Activated CD4-positive, alpha-beta T cell treated with anti-CD3 and anti-CD28 coated beads, Interleukin-2, amount 50 U/mL, for 24 hours (primary cell): ENCODE measurements around the gene SPRR2G.
"Not testable (repeated sequence)": the region's sequence is repeated elsewhere in the genome, so short reads cannot be mapped to it uniquely, and the experiment has no call there.

Experiments used
- DNase-seq, 2 donors: peaks; one replicate each; pipeline ENCODE4 v3.0.0-alpha.2; 2020; ENCODE audit warnings: low read depth in 1 of 2, low spot score in 1 of 2

Gene SPRR2G

GRCh38 chr1:153150846-153151245, at the start of gene SPRR2G:
Gene SPRR2G (minus strand): TSS chr1:153150890. CDS start chr1:153150110, 780 bp downstream.
- no peak for DNase-seq

DNA sequence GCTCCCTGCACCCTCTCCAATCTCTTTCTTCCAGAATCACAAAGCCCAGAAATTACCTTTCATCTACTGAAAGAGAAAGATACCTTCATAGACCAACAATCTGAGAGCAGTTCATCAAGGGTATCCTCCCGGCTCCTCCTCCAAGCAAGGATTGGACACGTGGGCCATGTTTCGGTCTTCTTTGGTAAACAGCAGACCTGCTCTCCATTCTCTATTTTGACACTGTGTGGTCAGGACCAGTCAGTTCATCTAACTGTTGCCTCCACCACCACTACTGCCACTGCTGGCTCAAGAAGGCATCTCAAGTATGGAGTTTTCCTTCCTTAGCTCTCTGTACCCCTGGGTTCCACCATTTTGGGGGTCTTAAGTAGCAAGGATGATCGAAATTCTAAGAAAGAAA, 44.5 kb upstream of the SPRR2G start:
- no peak for DNase-seq

DNA sequence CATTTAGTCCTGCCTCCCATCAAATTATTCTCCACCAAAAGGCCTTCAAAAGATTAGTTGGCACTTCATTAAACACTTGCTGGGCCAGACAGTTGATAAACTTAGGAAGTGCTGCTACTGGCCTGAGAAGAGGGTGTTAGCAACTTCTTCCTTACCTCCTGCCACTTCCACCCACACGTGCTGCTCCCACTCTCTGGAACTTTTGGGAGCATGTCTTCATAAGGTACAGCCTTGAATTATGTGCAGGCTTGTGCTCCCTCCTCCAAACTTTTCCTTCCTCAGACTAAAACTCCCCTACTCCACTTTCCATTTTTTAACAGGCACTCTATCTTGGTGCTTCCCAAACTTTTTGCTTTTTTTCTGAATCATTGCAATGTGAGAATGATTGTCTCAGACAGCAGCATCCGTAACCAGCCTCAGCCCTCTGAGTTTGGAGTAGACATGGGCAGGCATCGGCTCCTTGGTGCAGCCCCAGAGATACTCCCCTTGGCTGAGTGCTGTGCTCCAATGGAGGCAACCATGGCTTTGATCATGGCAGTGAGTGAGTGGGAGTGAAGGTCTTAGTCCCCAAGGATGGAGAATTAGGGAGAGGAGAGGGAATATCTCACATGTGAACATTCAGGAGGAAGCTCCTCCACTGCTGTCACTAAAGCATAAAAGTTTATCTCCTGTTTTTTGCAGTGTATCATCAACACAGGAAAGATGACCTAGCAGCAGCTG, 43.8 kb upstream of the SPRR2G start:
- no peak for DNase-seq

GRCh38 chr1:153192697-153193096, 42.0 kb upstream of the SPRR2G start:
- DNase-seq = no peak

DNA sequence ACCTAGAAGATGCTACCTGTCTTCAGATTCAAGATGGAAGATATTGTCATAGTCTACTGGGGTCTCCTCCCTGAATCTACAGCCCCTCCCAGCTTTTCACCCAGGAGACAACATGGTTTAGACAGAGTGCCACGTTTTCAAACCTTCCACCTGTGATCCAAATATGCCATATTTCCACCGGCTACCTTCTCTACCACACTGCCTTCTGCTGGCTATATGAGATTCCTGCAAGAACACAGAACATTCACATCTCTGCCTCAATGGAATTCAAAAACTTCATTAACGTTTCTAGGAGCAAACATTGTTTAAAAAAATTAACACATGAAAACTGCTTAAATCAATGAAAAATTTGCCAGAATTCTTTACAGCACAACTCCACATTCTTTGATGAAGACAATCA, 39.7 kb upstream of the SPRR2G start:
- no peak for DNase-seq

DNA sequence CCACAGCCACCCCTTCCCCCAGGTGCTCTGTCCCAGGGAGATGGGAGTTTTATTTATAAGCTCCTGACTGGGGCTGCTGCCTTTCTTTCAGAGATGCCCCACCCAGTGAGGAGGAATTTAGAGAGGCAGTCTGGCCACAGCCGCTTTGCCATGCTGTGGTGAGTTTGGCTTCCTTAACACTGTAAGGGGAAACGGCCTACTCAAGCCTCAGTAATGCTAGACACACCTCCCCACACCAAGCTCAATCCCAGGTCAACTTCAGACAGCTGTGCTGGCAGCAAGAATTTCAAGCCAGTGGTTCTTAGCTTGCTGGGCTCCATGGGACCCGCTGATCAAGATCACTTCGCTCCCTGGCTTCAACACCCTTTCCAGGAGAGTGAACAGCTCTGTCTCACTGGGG, 37.6 kb upstream of the SPRR2G start:
- DNase-seq = not testable (repeated sequence)

DNA sequence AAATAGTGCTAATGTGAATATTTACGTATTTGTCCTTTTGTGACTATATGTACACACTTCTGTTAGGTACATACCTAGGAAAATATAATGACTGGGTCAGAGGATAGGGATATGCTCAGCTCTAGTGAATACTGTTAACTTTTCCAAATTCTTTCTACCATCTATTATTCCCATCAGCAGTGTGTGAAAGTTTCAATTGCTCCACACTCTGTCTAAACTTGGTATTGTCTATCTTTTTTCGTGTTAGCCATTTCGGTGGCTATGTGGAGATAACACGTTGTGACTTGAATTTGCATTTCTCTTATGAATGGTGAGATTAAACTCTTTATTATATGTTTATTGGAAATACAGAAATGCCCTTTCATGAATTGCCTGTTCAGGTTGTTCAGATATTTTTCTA, 29.9 kb upstream of the SPRR2G start:
- DNase-seq = no peak

DNA sequence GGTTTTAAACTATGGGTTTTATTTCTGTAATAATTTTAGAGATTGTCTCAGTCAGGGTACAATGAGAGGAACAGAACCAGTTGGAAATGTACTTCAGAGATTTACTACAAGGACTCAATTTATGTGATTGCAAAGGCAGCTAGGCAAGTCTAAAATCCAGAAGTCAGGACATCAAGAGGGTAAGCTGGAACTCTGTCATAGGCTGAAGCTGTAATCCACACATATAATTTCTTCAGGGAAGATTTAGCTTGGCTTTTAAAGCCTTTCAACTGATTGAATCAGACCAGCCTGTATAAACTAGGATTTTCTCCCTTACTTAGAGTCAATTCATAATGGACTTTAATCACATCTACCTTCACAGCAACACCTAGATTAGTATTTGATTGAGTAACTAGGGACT, 28.2 kb upstream of the SPRR2G start:
- no peak for DNase-seq

GRCh38 chr1:153174624-153175023, 23.9 kb upstream of the SPRR2G start:
- no peak for DNase-seq

DNA sequence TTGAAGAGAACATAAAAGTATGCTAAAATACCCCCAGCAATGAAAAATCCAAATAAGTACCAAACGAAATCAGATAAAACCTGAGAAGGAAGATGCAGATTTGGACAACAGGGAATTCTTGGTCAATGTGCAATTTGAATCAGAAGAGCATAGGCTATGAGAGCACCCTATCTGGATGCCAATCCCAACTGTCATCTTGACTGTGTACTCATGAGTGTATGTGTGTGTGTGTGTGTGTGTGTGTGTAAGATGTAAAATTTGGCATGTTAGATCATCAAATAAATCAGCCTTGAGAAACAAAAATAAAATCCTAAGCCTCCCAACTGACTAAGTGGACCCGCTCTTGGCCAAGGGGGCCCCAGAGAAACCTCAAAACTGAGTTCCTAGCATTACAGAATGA, 18.0 kb upstream of the SPRR2G start:
- no peak for DNase-seq

- no peak for DNase-seq
Measured at GRCh38 chr1:153155541-153155940, 4.9 kb upstream of the SPRR2G start.

- no peak for DNase-seq
Measured at GRCh38 chr1:153152481-153152880, 1.8 kb upstream of the SPRR2G start.

- DNase-seq = no peak
Measured at GRCh38 chr1:153141377-153141776, 9.3 kb downstream of the SPRR2G start.

GRCh38 chr1:153140484-153140883, 10.2 kb downstream of the SPRR2G start:
- no peak for DNase-seq

DNA sequence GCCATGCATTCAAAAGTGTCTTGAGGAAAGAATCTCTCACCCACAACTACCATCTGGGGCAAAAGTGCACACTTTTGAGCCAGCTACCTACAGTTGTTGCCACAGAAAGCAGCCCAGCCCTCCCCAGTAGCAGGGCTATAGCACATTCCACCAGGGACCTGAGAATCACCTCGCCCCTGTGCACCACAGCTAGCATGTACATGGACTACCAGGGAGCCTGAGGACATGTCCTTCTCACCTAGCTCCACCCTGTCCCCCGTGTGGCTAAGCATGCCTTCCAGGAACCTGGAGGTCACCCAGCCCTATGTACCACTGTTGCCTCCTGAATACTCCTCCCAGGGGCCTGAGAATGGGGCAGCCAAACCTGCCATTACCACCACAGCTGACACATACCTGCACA, 16.9 kb downstream of the SPRR2G start:
- DNase-seq = no peak

DNA sequence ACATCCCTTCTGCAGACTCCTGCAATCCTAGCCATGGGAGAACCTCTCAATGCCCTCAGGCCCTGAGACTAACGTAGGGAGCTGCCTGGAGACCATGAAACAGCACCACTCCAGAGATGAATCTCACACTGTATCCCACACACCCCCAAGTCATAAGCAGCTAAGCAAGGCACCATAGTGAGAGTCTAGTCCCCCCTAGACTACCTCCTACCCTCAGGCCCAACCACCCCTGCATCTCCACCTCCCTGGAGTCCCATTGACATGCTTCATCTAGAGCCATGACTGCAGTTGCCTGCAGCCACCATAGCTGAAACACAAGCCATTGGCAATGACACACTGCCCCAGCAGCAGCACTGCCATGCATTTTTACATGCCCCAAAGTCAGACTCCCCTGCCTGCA, 17.4 kb downstream of the SPRR2G start:
- no peak for DNase-seq

GRCh38 chr1:153128688-153129087, 22.0 kb downstream of the SPRR2G start:
- not testable (repeated sequence) for DNase-seq

GRCh38 chr1:153127296-153127695, 23.4 kb downstream of the SPRR2G start:
- no peak for DNase-seq

GRCh38 chr1:153125536-153125935, 25.2 kb downstream of the SPRR2G start:
- no peak for DNase-seq

GRCh38 chr1:153123793-153124192, 26.9 kb downstream of the SPRR2G start:
- DNase-seq = not testable (repeated sequence)

DNA sequence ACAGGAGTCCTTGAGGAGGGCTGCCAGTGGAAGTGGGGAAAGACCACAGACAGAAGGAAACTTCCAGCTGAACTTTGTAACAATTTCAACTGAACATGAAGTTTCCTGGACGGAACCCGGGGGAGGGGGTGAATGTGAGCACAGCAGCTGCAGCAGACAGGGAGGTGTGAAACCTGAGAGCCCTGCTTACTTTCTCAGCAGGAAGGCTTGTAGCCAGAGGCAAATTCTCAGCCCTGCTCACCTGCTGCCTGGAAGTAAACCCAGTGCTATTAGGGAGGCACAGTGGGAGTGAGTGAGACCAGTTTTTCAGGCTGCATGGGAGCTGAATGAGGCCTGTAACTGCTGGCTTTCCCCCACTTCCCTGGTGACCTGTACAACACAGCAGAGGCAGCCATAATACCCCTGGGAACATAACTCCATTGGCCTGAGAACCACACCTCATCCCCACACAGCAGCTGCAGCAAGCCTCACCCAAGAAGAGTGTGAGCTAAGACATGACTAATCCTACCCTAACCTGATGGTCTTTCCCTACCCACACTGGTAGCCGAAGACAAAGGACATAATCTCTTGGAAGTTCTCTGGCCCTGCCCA, 27.8 kb downstream of the SPRR2G start:
- DNase-seq = no peak

DNA sequence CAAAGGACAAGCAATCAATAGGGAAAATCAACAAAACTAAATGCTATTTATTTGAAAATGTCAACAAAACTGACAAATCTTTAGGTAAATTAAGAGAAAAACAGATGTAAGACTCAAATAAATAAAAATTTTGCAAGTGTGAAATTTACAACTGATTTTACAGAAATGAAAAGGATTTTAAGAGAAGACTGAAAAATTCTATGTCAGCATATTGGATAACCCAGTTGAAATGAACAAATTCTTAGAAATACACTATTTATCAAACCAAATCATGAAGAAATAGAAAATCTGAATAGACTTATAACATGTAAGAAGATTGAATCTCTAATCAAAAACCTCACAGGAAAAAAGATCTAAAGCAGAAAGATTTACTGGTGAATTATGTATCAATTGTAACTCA, 29.7 kb downstream of the SPRR2G start:
- DNase-seq = no peak

DNA sequence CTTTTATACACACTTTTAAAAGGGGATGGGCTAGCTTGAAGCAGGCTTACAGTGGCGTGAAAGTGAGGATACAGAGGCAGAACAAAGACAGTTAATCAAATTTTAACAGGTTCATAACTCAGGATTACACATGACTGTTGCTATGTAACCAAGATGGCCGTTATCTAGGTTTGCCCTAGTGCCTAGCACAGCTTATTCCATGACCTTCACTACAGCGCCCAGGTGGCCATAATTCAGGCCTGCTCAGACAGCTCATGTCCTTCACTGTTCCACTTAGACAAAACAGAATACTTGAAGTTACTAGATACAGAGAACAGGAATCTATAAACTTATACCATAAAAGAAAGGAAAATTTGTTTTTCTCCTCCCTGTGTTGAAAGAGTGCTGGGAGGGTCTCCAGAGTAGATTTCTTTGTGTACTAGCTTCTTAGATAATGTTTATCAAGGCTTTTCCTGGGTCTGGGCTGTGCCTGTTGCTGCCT, 31.2 kb downstream of the SPRR2G start:
- no peak for DNase-seq
